CD4-positive, alpha-beta T cell treated with Interleukin-15 for 4 hours (primary cell): ENCODE measurements around the gene CT45A2.
"Not testable (repeated sequence)": the region's sequence is repeated elsewhere in the genome, so short reads cannot be mapped to it uniquely, and the experiment has no call there.

Source experiments
- DNase-seq: peaks from one replicate; pipeline ENCODE4 v3.0.0-alpha.2; 2020; ENCODE audit warnings: low spot score

CT45A2 gene, protein sequence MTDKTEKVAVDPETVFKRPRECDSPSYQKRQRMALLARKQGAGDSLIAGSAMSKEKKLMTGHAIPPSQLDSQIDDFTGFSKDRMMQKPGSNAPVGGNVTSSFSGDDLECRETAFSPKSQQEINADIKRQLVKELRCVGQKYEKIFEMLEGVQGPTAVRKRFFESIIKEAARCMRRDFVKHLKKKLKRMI

DNA sequence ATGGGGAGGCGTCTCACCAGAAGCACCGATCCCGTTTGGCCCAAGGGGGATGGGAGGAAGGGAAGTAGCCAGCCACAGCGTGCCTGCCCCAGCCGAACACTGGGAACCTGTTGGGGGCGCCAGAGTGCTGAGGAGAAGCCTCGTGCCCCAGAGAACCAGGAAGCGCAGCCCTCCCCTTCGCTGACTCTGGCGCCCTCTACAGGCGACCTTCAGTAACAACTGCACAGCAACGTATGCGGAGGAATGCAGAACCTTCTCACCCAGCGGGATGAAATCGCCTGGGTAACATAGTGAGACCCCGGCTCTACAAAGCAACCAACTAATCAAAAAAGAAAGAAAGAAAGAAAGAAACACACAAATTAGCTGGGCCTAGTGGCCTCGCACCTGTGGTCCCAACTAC, at the start of gene CT45A2:
CT45A2 (minus strand) TSS at position 101 of the 400 bp plus-strand sequence. CDS start 3,747 bp downstream, outside the sequence.
- DNase-seq = not testable (repeated sequence)

DNA sequence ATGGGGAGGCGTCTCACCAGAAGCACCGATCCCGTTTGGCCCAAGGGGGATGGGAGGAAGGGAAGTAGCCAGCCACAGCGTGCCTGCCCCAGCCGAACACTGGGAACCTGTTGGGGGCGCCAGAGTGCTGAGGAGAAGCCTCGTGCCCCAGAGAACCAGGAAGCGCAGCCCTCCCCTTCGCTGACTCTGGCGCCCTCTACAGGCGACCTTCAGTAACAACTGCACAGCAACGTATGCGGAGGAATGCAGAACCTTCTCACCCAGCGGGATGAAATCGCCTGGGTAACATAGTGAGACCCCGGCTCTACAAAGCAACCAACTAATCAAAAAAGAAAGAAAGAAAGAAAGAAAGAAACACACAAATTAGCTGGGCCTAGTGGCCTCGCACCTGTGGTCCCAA, 34.6 kb upstream of the CT45A2 start, which contains the start of gene CT45A8:
CT45A8 (minus strand) TSS at position 101 of the 400 bp plus-strand sequence. CDS start 3,755 bp downstream, outside the sequence.
- not testable (repeated sequence) for DNase-seq

DNA sequence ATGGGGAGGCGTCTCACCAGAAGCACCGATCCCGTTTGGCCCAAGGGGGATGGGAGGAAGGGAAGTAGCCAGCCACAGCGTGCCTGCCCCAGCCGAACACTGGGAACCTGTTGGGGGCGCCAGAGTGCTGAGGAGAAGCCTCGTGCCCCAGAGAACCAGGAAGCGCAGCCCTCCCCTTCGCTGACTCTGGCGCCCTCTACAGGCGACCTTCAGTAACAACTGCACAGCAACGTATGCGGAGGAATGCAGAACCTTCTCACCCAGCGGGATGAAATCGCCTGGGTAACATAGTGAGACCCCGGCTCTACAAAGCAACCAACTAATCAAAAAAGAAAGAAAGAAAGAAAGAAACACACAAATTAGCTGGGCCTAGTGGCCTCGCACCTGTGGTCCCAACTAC, 17.4 kb upstream of the CT45A2 start, which contains the start of gene CT45A7:
CT45A7 (minus strand) TSS at position 101 of the 400 bp plus-strand sequence. CDS start 3,747 bp downstream, outside the sequence.
- DNase-seq = not testable (repeated sequence)

DNA sequence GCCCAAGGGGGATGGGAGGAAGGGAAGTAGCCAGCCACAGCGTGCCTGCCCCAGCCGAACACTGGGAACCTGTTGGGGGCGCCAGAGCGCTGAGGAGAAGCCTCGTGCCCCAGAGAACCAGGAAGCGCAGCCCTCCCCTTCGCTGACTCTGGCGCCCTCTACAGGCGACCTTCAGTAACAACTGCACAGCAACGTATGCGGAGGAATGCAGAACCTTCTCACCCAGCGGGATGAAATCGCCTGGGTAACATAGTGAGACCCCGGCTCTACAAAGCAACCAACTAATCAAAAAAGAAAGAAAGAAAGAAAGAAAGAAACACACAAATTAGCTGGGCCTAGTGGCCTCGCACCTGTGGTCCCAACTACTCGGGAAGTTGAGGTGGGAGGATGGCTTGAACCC, 17.1 kb downstream of the CT45A2 start, which contains the start of gene CT45A6:
CT45A6 (minus strand) TSS at position 101 of the 400 bp plus-strand sequence. CDS start 3,794 bp downstream, outside the sequence.
- DNase-seq = not testable (repeated sequence)

DNA sequence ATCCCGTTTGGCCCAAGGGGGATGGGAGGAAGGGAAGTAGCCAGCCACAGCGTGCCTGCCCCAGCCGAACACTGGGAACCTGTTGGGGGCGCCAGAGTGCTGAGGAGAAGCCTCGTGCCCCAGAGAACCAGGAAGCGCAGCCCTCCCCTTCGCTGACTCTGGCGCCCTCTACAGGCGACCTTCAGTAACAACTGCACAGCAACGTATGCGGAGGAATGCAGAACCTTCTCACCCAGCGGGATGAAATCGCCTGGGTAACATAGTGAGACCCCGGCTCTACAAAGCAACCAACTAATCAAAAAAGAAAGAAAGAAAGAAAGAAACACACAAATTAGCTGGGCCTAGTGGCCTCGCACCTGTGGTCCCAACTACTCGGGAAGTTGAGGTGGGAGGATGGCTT, 34.4 kb downstream of the CT45A2 start, which contains the start of gene CT45A5:
CT45A5 (minus strand) TSS at position 101 of the 400 bp plus-strand sequence. CDS start 3,774 bp downstream, outside the sequence.
- DNase-seq = not testable (repeated sequence)

DNA sequence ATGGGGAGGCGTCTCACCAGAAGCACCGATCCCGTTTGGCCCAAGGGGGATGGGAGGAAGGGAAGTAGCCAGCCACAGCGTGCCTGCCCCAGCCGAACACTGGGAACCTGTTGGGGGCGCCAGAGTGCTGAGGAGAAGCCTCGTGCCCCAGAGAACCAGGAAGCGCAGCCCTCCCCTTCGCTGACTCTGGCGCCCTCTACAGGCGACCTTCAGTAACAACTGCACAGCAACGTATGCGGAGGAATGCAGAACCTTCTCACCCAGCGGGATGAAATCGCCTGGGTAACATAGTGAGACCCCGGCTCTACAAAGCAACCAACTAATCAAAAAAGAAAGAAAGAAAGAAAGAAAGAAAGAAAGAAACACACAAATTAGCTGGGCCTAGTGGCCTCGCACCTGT, 51.7 kb downstream of the CT45A2 start, which contains the start of gene CT45A3:
CT45A3 (minus strand) TSS at position 101 of the 400 bp plus-strand sequence. CDS start 3,747 bp downstream, outside the sequence.
- DNase-seq = not testable (repeated sequence)
